ENCODE measurements around the gene SNAI1. TPM values are rescaled to one million over a fixed set of nuclear protein-coding genes. Genes with fewer than 3 reads are reported as not detected.

Gene SNAI1
- total RNA-seq, 3 donors from 2014 or later, result 0.80 to 5.0 (median 4.3) TPM

GRCh38 chr20:50038169-50038568, 55.4 kb downstream of the SNAI1 start:
- Histone ChIP-seq H3K27me3 (no peaks in the 10 kb centered on the region), H3K4me1 (no peaks in the 10 kb centered on the region), H3K36me3 (no peaks in the 10 kb centered on the region), H3K4me3 (no peak overlapping the region), H3K9me3 (no peaks in the 10 kb centered on the region), H3K27ac (no peak overlapping the region)
- TF ChIP-seq CTCF (IDR thresholded peaks at IDR 0.05), result no peak
- no peak for TF ChIP-seq POLR2A (IDR thresholded peaks at IDR 0.05)
- TF ChIP-seq POLR2AphosphoS5 (IDR thresholded peaks at IDR 0.05), result no peak
- intact Hi-C loops (cut with DNase I; ENCODE audit: low total_unique reads), result no loop called here
- no peak for DNase-seq (ENCODE audit: low spot score in 2 of 2)

Other genes starting within 250 kb of the SNAI1 start
- gene SLC9A8, start 170.2 kb upstream of the SNAI1 start, total RNA-seq, result 10 to 100 TPM; 11.8 to 13.5 (median 13.3) TPM
- 1 to 10 TPM; 1.8 to 4.6 (median 4.0) TPM for gene SPATA2, start 67.5 kb upstream of the SNAI1 start, total RNA-seq
- 100 to 1,000 TPM; 224 TPM for gene RNF114, start 46.6 kb upstream of the SNAI1 start, total RNA-seq
- 10 to 100 TPM; 63.8 to 81.6 (median 79.9) TPM for gene UBE2V1, start 130.2 kb downstream of the SNAI1 start, total RNA-seq
- 10 to 100 TPM; 12.9 to 29.4 (median 18.0) TPM for gene PEDS1, start 170.7 kb downstream of the SNAI1 start, total RNA-seq
- gene CEBPB, start 207.8 kb downstream of the SNAI1 start, total RNA-seq, result 100 to 1,000 TPM; 137 to 177 (median 149) TPM

Measured in breast epithelium (tissue), 4 donors.